DND-41 (cell line): ENCODE measurements around the gene EPHB2.
"Not testable (repeated sequence)": the region's sequence is repeated elsewhere in the genome, so short reads cannot be mapped to it uniquely, and the experiment has no call there.

Experiments used
- ATAC-seq: fragments of 200-7000 bp; cut with Tn5 transposase; 3 replicates; pipeline ENCODE4 v1.9.1; 2021; ENCODE audit warnings: low read depth; ENCODE audit not compliant: insufficient read depth
- DNase-seq: peaks from one replicate; pipeline ENCODE4 v3.0.0-alpha.2; 2020
- H2AFZ ChIP-seq: 2 replicates; pipeline ENCODE4 v1.6.0; 2012; ENCODE audit warnings: low read depth, low read length
- H3K27ac ChIP-seq: 2 replicates; pipeline ENCODE4 v1.5.1; 2012; ENCODE audit warnings: low read length, inconsistent platforms
- H3K27me3 ChIP-seq: fragments of 200-600 bp; sonication (generic); 2 replicates; pipeline ENCODE4 v1.6.0; 2012; ENCODE audit warnings: low read length, mild to moderate bottlenecking, inconsistent platforms; ENCODE audit not compliant: insufficient read depth, poor library complexity
- H3K36me3 ChIP-seq: 2 replicates; pipeline ENCODE4 v1.5.1; 2012; ENCODE audit warnings: low read length, inconsistent platforms; ENCODE audit not compliant: insufficient read depth
- H3K4me1 ChIP-seq: 2 replicates; pipeline ENCODE4 v1.5.1; 2012; ENCODE audit warnings: mild to moderate bottlenecking, low read length; ENCODE audit not compliant: insufficient read depth
- H3K4me2 ChIP-seq: 2 replicates; pipeline ENCODE4 v1.6.0; 2012; ENCODE audit warnings: mild to moderate bottlenecking, moderate library complexity, low read length, inconsistent platforms; ENCODE audit not compliant: insufficient read depth
- H3K4me3 ChIP-seq, 2 experiments: fragments of 200-600 bp in 1 of 2; shearing (Covaris generic) in 1 of 2; 2 replicates each; pipeline ENCODE4 v1.5.1; 2012 to 2016; ENCODE audit warnings: inconsistent platforms in 2 of 2, low read length in 2 of 2, mild to moderate bottlenecking in 2 of 2, low read depth in 1 of 2, moderate library complexity in 1 of 2
- H3K79me2 ChIP-seq: 2 replicates; pipeline ENCODE4 v1.6.0; 2012; ENCODE audit warnings: low read length, inconsistent platforms; ENCODE audit not compliant: insufficient read depth
- H3K9ac ChIP-seq: 2 replicates; pipeline ENCODE4 v1.6.0; 2012; ENCODE audit warnings: low read depth, mild to moderate bottlenecking, inconsistent platforms, low read length, moderate library complexity
- H3K9me3 ChIP-seq: 2 replicates; pipeline ENCODE4 v1.5.1; 2012; ENCODE audit warnings: low read length, moderate library complexity, mild to moderate bottlenecking, inconsistent platforms; ENCODE audit not compliant: insufficient read depth, severe bottlenecking
- H4K20me1 ChIP-seq: 2 replicates; pipeline ENCODE4 v1.6.0; 2012; ENCODE audit warnings: low read length; ENCODE audit not compliant: insufficient read depth
- EZH2 ChIP-seq: IDR thresholded peaks from 3 replicates; pipeline ENCODE4 v1.6.1; 2012; ENCODE audit warnings: borderline replicate concordance, low read depth, mild to moderate bottlenecking, moderate library complexity, low read length, inconsistent platforms; ENCODE audit not compliant: severe bottlenecking
- TF ChIP-seq, protein P1 (sequence below): IDR thresholded peaks from 2 replicates; pipeline ENCODE4 v1.5.1; 2012; ENCODE audit warnings: borderline replicate concordance, low read length, moderate library complexity, mild to moderate bottlenecking; ENCODE audit not compliant: poor library complexity, severe bottlenecking; ENCODE audit errors: extremely low read depth

Gene EPHB2

GRCh38 chr1:22936681-22937080 lies 226.0 kb downstream of the EPHB2 start:
- H3K36me3 ChIP-seq, result no peaks in the 10 kb centered on the region
- H3K27ac ChIP-seq, result no peak overlapping the region
- no peak for DNase-seq
- 0 out of 2 replicates have a peak, but pooled peaks cover 3% of the 10 kb centered on the region for H4K20me1 ChIP-seq
- no peaks in the 10 kb centered on the region for H3K4me1 ChIP-seq
- no peak overlapping the region for H3K4me3 ChIP-seq
- H3K9me3 ChIP-seq, result peaks cover 6% of the 10 kb centered on the region
- no peak for ATAC-seq
- no peak overlapping the region for H3K4me2 ChIP-seq
- no peaks in the 10 kb centered on the region for H3K79me2 ChIP-seq
- no peak overlapping the region for H2AFZ ChIP-seq
- no peak for TF ChIP-seq EZH2
- TF ChIP-seq, protein P1, sequence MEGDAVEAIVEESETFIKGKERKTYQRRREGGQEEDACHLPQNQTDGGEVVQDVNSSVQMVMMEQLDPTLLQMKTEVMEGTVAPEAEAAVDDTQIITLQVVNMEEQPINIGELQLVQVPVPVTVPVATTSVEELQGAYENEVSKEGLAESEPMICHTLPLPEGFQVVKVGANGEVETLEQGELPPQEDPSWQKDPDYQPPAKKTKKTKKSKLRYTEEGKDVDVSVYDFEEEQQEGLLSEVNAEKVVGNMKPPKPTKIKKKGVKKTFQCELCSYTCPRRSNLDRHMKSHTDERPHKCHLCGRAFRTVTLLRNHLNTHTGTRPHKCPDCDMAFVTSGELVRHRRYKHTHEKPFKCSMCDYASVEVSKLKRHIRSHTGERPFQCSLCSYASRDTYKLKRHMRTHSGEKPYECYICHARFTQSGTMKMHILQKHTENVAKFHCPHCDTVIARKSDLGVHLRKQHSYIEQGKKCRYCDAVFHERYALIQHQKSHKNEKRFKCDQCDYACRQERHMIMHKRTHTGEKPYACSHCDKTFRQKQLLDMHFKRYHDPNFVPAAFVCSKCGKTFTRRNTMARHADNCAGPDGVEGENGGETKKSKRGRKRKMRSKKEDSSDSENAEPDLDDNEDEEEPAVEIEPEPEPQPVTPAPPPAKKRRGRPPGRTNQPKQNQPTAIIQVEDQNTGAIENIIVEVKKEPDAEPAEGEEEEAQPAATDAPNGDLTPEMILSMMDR, result no peak
- H3K27me3 ChIP-seq, result peaks cover 3% of the 10 kb centered on the region
- no peak overlapping the region for H3K9ac ChIP-seq

DNA sequence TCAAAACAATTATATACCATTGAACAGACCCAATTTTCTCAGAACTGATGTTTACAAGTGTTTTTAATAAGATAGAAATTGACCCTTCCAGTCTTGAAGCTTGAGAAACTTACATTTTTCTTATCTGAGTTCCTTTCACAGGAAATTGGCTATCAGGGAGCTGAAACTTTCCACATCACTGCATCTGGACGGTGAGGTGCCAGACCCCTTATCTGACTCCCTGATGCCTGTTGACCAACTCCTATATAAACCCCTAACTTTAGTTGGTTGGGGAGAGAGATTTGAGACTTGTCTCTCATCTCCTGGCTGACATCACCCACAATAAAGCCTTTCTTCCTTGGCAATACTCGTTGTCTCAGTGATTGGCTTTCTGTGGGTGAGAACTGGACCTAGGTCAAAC lies 230.6 kb downstream of the EPHB2 start:
- H2AFZ ChIP-seq, result no peak overlapping the region
- no peak overlapping the region for H3K4me2 ChIP-seq
- no peaks in the 10 kb centered on the region for H4K20me1 ChIP-seq
- DNase-seq, result no peak
- peaks cover 6% of the 10 kb centered on the region for H3K9me3 ChIP-seq
- no peaks in the 10 kb centered on the region for H3K4me1 ChIP-seq
- H3K79me2 ChIP-seq, result no peaks in the 10 kb centered on the region
- TF ChIP-seq, protein P1, result no peak
- TF ChIP-seq EZH2, result no peak
- H3K9ac ChIP-seq, result no peak overlapping the region
- no peak for ATAC-seq
- H3K4me3 ChIP-seq, result no peak overlapping the region
- H3K27ac ChIP-seq, result no peak overlapping the region
- no peaks in the 10 kb centered on the region for H3K27me3 ChIP-seq
- H3K36me3 ChIP-seq, result no peaks in the 10 kb centered on the region

- DNase-seq (no peak), ATAC-seq (no peak)
- H3K9me3 ChIP-seq, result peaks cover 6% of the 10 kb centered on the region
- TF ChIP-seq EZH2, result no peak
- TF ChIP-seq, protein P1, result no peak
- no peak overlapping the region for H3K4me3 ChIP-seq
- H3K4me1 ChIP-seq, result no peaks in the 10 kb centered on the region
- no peaks in the 10 kb centered on the region for H3K36me3 ChIP-seq
- H3K4me2 ChIP-seq, result no peak overlapping the region
- no peak overlapping the region for H3K27ac ChIP-seq
- no peak overlapping the region for H3K9ac ChIP-seq
- no peak overlapping the region for H2AFZ ChIP-seq
- H3K27me3 ChIP-seq, result no peaks in the 10 kb centered on the region
- no peaks in the 10 kb centered on the region for H3K79me2 ChIP-seq
- no peaks in the 10 kb centered on the region for H4K20me1 ChIP-seq
These were observed 233.9 kb downstream of the EPHB2 start for GRCh38 chr1:22944346-22945055.

GRCh38 chr1:22945171-22945570 lies 234.5 kb downstream of the EPHB2 start:
- H3K27ac ChIP-seq, H3K27me3 ChIP-seq, H4K20me1 ChIP-seq, ATAC-seq, DNase-seq, H3K4me3 ChIP-seq, H3K4me1 ChIP-seq, H3K9ac ChIP-seq, H3K79me2 ChIP-seq, H3K9me3 ChIP-seq, H3K36me3 ChIP-seq, H2AFZ ChIP-seq, H3K4me2 ChIP-seq: not testable (repeated sequence)
